HG03159 (cell line): ENCODE measurements around the gene ARID1B.
"Not testable (repeated sequence)": the region's sequence is repeated elsewhere in the genome, so short reads cannot be mapped to it uniquely, and the experiment has no call there.

Source experiments
- ATAC-seq: cut with Tn5 transposase; IDR thresholded peaks from one replicate; pipeline ENCODE4 v1.9.1; 2021; ENCODE audit warnings: mild to moderate bottlenecking, moderate library complexity; ENCODE audit not compliant: unreplicated experiment

The ARID1B gene

DNA sequence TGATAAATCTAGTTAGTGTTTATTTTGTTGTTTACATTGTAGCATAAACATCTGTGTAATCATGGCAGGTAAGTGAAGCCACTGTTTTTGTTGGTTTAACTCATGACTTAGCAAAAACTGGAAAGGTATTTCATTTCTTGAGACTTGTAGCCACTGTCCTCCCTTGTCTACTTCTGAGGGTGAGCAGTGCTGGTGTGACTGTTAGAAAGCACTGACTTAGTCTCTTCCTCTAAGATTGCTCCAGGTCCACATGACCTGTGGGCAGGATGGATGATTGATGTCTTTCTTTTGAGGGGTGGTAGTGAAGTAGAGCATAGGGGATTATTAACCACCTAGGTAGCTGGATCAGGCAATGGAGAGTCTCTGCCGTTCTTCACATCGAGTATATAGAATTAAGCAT, 203.8 kb downstream of the ARID1B start:
- ATAC-seq: no peak

GRCh38 chr6:156982168-156982567, 205.0 kb downstream of the ARID1B start:
- no peak for ATAC-seq

DNA sequence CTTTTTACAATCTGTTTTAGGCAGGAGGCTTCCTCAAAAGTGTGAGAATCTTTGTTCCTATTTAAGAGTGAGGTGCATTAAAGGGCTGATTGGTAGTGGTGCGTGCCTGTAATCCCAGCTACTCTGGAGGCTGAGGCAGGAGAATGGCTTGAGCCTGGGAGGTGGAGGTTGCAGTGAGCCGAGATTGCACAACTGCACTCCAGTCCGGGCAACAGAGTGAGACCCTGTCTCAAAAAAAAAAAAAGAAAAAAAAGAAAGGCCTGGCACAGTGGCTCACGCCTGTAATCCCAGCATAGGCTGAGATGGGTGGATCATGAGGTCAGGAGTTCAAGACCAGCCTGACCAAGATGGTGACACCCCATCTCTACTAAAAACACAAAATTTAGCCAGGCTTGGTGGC, 205.7 kb downstream of the ARID1B start:
- ATAC-seq: not testable (repeated sequence)

GRCh38 chr6:156984178-156984738, 207.1 kb downstream of the ARID1B start:
- peak; percentile 31 for ATAC-seq

DNA sequence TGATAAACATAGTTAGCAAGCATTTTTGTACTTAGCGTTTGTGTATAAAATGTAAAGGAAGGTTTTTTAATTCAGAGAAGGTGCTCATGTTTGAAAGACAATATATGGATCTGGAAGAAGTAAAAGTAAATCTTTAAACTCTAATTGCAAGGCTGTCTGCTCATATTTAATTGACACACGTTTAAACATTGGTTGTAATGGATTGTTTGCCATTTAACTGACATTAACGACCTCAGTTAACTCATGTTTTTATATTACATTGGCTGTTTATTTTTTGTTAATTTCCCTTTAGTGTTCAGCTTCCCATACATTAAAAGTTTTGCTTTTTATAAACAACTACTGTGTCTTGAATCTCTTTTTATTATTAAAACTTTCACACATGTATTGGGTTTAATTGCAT, 208.1 kb downstream of the ARID1B start:
- no peak for ATAC-seq

DNA sequence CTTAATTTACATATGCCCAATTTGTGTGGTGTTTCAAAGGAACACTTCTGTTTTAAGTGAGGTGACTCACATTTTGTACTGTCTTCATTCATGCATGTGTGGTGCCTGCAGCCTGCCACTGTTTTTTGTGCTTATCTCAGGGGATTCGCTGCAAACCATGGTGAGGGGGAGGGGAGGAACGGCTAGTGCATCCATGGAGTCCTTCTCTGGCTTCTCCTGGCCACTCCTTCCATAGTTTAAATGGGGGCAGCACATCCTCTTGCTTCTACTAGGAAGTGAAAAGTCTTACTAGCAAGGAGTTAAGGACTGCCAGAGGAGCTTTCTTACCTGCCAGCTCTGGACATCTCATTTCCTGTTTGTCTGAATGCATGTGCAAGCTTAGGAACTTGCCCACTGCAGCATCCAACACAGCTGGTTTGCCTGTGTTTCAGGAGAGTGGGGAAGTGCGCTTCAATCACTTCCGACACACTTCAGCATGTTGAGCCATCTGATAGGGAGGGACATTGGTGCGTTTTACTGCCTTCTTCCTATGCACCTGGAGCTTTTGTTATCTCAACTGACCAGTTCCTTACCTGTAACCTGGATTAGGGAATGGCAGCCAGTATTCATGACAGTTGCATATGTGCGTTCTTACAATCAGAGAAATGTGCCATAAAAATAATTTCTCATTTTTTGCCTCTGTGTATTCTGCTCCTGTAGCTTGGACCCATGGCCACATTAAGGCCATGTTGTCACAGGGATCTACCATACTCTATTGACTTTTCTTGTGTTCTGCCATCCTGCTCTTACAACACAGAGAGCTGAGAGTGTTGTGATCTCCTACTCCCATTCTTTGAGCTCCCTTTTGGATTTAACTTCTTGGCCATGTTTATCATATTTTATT, 211.3 kb downstream of the ARID1B start:
- peak; percentile 70 for ATAC-seq

DNA sequence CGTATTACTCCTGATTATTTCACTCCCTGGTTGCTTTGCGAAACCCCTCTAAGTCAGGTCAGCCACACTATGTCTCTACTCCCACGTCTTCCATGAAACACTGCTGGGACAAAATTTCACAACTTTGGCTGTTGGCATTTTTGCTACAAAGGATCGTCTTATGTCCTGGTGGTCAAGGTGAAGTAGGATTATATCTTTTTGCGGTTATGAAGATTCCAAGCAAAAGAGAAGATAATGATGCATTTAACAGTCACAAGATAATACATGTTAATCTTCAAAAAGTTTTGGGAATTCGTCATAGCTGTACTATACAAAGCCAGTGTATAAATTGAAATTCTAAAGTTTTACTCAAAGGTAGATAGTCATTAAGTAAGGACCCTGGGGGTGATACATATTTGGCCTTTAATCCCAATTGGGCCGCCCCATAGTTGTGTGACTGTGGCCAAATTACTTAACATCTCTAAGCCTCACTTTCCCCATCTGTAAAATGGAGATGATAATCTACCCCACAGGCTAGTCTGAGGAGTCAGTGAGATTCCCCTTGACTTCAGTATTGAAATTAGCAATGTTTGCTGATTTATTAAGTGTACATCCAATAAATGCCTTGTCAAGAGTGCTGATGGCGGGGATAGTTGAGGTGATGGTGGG, 212.1 kb downstream of the ARID1B start:
- no peak for ATAC-seq

DNA sequence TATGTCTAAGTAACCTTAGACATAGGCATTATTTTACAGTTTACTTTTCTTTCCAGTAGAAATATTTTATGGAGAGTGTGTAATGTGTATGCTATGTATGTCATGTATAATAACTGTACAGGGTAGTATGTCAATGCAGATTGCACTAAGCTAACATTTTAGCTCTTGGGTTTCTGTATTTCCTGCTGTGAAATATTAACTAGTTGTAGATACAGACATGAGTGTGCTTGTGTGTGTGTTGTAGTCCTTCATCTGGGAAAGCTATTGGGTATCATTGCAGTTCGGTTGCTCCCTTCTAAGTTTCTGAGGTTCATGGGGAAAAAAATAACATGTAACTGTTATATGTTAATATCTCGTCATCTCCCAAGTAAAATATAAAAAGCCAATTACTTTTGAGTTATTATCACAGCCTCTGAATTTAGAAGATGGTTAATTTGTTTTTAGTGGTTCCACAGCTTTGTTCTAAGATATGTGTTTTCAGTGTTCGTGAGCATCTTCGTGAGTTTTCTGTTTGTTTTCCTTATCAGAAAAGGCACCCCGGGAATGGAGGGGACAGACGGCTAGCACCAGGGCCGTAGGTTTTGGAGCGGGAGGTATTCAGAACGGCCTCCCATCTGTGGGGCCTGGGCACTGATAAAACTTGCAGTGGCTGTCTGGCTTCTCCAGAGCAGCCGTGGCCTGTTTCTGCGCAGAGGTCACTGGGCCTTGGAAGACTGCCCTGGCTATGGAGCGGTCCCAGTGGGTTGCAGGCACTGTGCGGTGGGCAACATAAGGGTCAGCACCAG, 215.0 kb downstream of the ARID1B start:
- no peak for ATAC-seq

DNA sequence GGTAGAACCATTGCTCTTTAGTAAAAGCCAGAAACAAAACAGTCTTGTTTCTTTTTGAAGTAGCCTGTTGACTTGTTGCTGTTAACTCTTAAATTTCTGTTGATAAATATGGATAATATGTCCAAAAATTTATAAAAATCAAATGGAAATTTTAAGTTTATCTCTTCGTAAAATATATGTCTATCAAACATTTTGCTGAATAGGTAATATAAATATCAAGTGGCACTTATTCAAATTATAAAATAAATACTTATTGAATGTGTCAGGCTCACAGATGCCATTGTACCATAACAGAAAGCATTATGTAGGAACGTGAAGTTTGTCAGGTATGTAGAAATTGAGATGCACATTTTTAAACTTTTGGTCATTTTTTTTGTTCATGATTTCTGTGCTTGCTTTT, 216.5 kb downstream of the ARID1B start:
- no peak for ATAC-seq

GRCh38 chr6:156994215-156995076, 217.3 kb downstream of the ARID1B start:
- no peak for ATAC-seq

DNA sequence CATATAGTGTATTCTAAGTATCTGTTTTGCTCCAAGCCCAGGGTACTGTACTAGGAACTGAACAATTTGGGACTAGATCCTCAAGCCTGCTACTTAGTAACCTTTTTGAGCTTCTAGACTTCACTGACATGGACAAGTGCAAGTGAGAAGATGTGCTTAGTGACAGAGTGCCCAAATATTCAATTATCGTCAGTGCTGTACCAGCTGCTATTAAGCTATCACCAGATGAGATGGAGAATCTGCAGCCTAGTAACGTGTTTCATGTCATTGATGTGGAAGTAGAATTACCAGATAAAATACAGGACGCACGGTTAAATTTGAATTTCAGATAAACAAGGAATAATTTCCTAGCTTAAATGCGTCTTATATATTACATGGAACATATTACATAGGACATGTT, 218.3 kb downstream of the ARID1B start:
- ATAC-seq: no peak

GRCh38 chr6:156996265-156996664, 219.1 kb downstream of the ARID1B start:
- ATAC-seq: no peak

DNA sequence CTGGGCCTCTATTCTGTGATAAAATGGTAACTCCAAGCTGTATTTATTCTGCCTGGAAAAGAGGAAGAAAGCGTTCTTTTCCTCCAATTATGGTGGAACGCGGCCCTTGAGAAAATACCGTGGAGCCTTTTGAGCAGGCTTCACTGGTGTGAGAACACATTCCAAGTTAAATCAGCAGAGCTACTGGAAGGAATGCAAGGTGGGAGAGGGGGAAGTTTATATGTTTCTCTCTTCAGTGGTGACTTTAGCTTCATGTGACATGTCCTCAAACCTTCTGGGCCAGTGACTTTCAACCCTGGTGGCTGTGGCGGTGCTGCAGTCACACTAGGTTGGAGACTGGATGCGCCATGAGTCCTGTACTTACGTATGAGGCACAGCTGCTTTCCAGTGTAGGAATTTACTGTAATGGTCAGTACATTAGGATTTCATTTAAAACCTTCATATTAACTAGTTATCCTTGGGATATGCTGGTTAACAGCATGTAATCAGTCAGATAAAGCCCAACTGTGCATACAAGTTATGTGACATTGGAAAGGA, 221.7 kb downstream of the ARID1B start:
- no peak for ATAC-seq

- ATAC-seq: no peak
These were observed 222.6 kb downstream of the ARID1B start for GRCh38 chr6:156999762-157000161.

DNA sequence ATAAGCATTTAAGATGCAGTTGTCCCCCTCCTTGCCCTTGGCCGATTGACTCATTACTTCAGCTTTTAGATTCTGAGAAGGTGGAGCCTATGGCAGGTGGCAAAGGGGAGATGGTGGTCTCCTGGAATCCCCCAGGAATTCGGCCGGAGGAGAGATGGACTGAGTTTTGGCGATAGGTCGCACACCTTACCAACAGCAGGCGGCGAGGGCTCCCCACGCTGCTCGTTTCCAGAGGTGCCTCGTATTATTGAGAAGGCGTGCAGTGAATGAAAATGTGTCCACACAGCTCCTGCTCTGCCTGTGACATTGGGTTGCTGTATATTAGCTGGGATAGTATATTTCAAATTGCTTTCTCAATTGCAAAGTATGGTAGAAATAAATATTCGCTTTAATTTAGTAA, 224.5 kb downstream of the ARID1B start:
- no peak for ATAC-seq

DNA sequence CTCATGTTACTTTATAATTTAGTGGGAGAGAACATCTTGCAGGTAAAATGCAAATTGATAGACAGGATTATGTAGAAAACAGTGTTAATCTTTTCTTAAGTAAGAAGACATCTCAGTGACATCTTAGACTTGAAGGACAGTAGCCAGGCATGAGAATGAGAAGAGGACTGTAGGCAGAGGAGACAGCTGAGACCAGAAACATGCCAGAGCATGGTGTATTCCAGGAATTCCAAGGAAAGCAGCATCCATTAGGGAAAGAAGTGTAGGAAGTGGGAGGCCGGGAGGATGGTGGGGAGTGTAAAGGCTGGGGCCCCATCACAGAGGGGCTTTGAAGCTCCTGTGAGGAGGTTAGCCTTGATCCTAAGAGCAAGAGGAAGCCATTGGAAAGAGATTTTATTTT, 225.6 kb downstream of the ARID1B start:
- no peak for ATAC-seq

DNA sequence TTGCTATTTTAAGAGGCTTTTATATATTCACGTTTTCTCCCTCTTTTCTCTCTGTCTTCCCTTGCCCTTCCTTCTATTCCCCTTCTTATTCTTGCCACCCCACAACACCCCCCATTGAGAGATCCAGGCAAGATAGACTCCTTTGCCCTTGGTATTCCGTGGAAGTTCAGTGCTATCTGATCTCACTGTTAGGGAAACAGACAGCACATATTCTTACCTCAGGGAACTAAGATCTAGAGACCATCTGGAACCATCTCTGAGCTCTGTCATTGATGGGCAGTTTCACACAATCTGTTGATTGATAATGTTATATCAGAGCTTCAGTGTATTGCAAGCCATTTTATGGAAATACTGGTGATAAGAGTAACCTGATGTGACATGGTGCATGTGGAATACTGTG, 228.8 kb downstream of the ARID1B start:
- ATAC-seq: no peak

GRCh38 chr6:157008568-157008967, 231.4 kb downstream of the ARID1B start:
- no peak for ATAC-seq

GRCh38 chr6:157012355-157012754, 235.2 kb downstream of the ARID1B start:
- no peak for ATAC-seq

- ATAC-seq: no peak
These were observed 236.6 kb downstream of the ARID1B start for GRCh38 chr6:157013649-157014304.
